Breast epithelium (tissue), 4 donors: Measurements from ENCODE around the gene BAX. TPM values are rescaled to one million over a fixed set of nuclear protein-coding genes. Genes with fewer than 3 reads are reported as not detected.

Experiments used
- DNase-seq, 2 donors: peaks; one replicate each; pipeline ENCODE4 v3.0.0-alpha.2; 2019; ENCODE audit warnings: low spot score in 2 of 2
- H3K27ac ChIP-seq, 2 donors: fragments of 200-600 bp; sonication (generic) in 1 of 2; one replicate each; pipeline ENCODE4 v1.5.1; 2016 to 2019; ENCODE audit warnings: mild to moderate bottlenecking in 1 of 2
- H3K27me3 ChIP-seq, 2 donors: fragments of 200-600 bp; sonication (generic) in 1 of 2; one replicate each; pipeline versions ENCODE4 v1.5.1 to v1.6.0; 2017 to 2019; ENCODE audit warnings: control low read depth in 1 of 2, mild to moderate bottlenecking in 1 of 2
- H3K36me3 ChIP-seq: fragments of 200-600 bp; one replicate; pipeline ENCODE4 v1.5.1; 2019
- H3K4me1 ChIP-seq, 2 donors: fragments of 200-600 bp; sonication (generic); one replicate each; pipeline ENCODE4 v1.5.1; 2016 to 2019; ENCODE audit warnings: control low read depth in 1 of 2
- H3K4me3 ChIP-seq, 3 donors: fragments of 200-600 bp; sonication (generic); 1 replicate in 2 of 3; 2 replicates in 1 of 3; pipeline ENCODE4 v1.5.1; 2016 to 2019; ENCODE audit warnings: mild to moderate bottlenecking in 3 of 3, moderate library complexity in 2 of 3
- H3K9me3 ChIP-seq, 2 donors: fragments of 200-600 bp; sonication (generic) in 1 of 2; one replicate each; pipeline ENCODE4 v1.5.1; 2016 to 2019; ENCODE audit warnings: control low read depth in 1 of 2
- CTCF ChIP-seq, 3 donors: fragments of 450-650 bp; IDR thresholded peaks; one replicate each; pipeline ENCODE4 v1.5.1; 2016 to 2017; ENCODE audit warnings: antibody characterized with exemption in 3 of 3, mild to moderate bottlenecking in 3 of 3, moderate library complexity in 3 of 3
- POLR2A ChIP-seq: fragments of 450-650 bp; IDR thresholded peaks from one replicate; pipeline ENCODE4 v1.6.1; 2016; ENCODE audit warnings: antibody characterized with exemption, mild to moderate bottlenecking, moderate library complexity
- POLR2AphosphoS5 ChIP-seq, 3 donors: sonication (generic); formaldehyde crosslinking; IDR thresholded peaks; one replicate each; pipeline ENCODE4 v1.6.1; 2017; ENCODE audit warnings: antibody characterized with exemption in 3 of 3
- intact Hi-C: fragments of 100-400 bp; cut with DNase I; formaldehyde crosslinking; loops from one replicate; pipeline ENCODE4 v1.15.1; 2023; ENCODE audit warnings: low total_unique reads
- total RNA-seq, 3 donors: library from RNA; depleted of rRNA; stranded (reverse); fragments of >200 nt; gene quantifications; one replicate each; pipeline ENCODE4 v1.1.0, GENCODE V29; 2016

The BAX gene
- total RNA-seq, 3 donors from 2014 or later, result 34.2 to 56.0 (median 36.0) TPM

- intact Hi-C loops, result no loop called here
Observed at GRCh38 chr19:48986211-48986610, 31.5 kb downstream of the BAX start.

GRCh38 chr19:48987323-48987722 lies 32.6 kb downstream of the BAX start:
- Histone ChIP-seq H3K9me3 (no peaks in the 10 kb centered on the region), H3K4me3 (no peak overlapping the region), H3K27me3 (no peaks in the 10 kb centered on the region), H3K36me3 (no peaks in the 10 kb centered on the region), H3K4me1 (peaks cover 8 to 19% of the 10 kb centered on the region in 2 donors), H3K27ac (no peak overlapping the region)
- intact Hi-C loops, result no loop called here
- TF ChIP-seq CTCF (IDR thresholded peaks at IDR 0.05), result no peak
- TF ChIP-seq POLR2AphosphoS5 (IDR thresholded peaks at IDR 0.05), result no peak
- TF ChIP-seq POLR2A, result no peak
- DNase-seq, result no peak

More at GRCh38 chr19:48986211-48986610, 31.5 kb downstream of the BAX start:
- TF ChIP-seq POLR2A (no peak), CTCF (IDR thresholded peaks at IDR 0.05) (no peak), POLR2AphosphoS5 (IDR thresholded peaks at IDR 0.05) (no peak)
- Histone ChIP-seq H3K27me3 (no peaks in the 10 kb centered on the region), H3K9me3 (no peaks in the 10 kb centered on the region), H3K27ac (no peak overlapping the region), H3K4me1 (peaks cover 3 to 8% of the 10 kb centered on the region in 2 donors), H3K36me3 (no peaks in the 10 kb centered on the region), H3K4me3 (no peak overlapping the region)
- DNase-seq, result no peak

GRCh38 chr19:48988286-48988685 lies 33.6 kb downstream of the BAX start:
- Histone ChIP-seq H3K27me3 (no peaks in the 10 kb centered on the region), H3K4me1 (peaks cover 8 to 19% of the 10 kb centered on the region in 2 donors), H3K4me3 (no peak overlapping the region), H3K9me3 (no peaks in the 10 kb centered on the region), H3K36me3 (no peaks in the 10 kb centered on the region), H3K27ac (no peak overlapping the region)
- no peak for TF ChIP-seq POLR2A
- TF ChIP-seq POLR2AphosphoS5 (IDR thresholded peaks at IDR 0.05), result no peak
- TF ChIP-seq CTCF (IDR thresholded peaks at IDR 0.05), result no peak
- intact Hi-C loops, result no loop called here
- no peak for DNase-seq

GRCh38 chr19:48988860-48989259 lies 34.2 kb downstream of the BAX start:
- TF ChIP-seq POLR2AphosphoS5 (IDR thresholded peaks at IDR 0.05) (no peak), CTCF (IDR thresholded peaks at IDR 0.05) (no peak), POLR2A (no peak)
- Histone ChIP-seq H3K36me3 (no peaks in the 10 kb centered on the region), H3K27ac (no peak overlapping the region), H3K4me3 (no peak overlapping the region), H3K9me3 (no peaks in the 10 kb centered on the region), H3K4me1 (peaks cover 8 to 19% of the 10 kb centered on the region in 2 donors), H3K27me3 (no peaks in the 10 kb centered on the region)
- DNase-seq, result no peak
- intact Hi-C loops, result no loop called here

GRCh38 chr19:48989701-48990291 lies 35.1 kb downstream of the BAX start:
- intact Hi-C loops, result no loop called here
- Histone ChIP-seq H3K36me3 (no peaks in the 10 kb centered on the region), H3K4me3 (no peak overlapping the region), H3K4me1 (peaks cover 10 to 19% of the 10 kb centered on the region in 2 donors), H3K27me3 (no peaks in the 10 kb centered on the region), H3K9me3 (no peaks in the 10 kb centered on the region), H3K27ac (peak overlapping the region; percentile 16 to 25)
- DNase-seq, result no peak
- TF ChIP-seq POLR2AphosphoS5 (IDR thresholded peaks at IDR 0.05), result no peak
- no peak for TF ChIP-seq CTCF (IDR thresholded peaks at IDR 0.05)
- no peak for TF ChIP-seq POLR2A
